OCI-LY1 (cell line): ENCODE measurements around the gene STUM.
A peak's percentile ranks its signal among the peaks of the same experiment; 100 is the strongest.

Experiments
- H2AFZ ChIP-seq: fragments of 200-600 bp; sonication (generic), shearing (Covaris generic); 2 replicates; pipeline ENCODE4 v1.6.0; 2014; ENCODE audit warnings: antibody characterized with exemption, mild to moderate bottlenecking, low read length
- H3F3A ChIP-seq: fragments of 200-600 bp; sonication (generic), shearing (Covaris generic); 2 replicates; pipeline ENCODE4 v1.6.0; 2014; ENCODE audit warnings: mild to moderate bottlenecking, antibody characterized with exemption, low read length, moderate library complexity; ENCODE audit not compliant: insufficient read depth
- H3K27ac ChIP-seq: fragments of 200-600 bp; sonication (generic); 2 replicates; pipeline ENCODE4 v1.5.1; 2014; ENCODE audit warnings: low read length, mixed run types, mild to moderate bottlenecking, low read depth; ENCODE audit not compliant: poor library complexity, severe bottlenecking
- H3K27me3 ChIP-seq: fragments of 200-600 bp; sonication (generic); 2 replicates; pipeline ENCODE4 v1.6.0; 2014; ENCODE audit warnings: antibody characterized with exemption, mild to moderate bottlenecking, low read length, moderate library complexity; ENCODE audit not compliant: insufficient read depth
- H3K36me3 ChIP-seq: fragments of 200-600 bp; sonication (generic); 2 replicates; pipeline ENCODE4 v1.6.1; 2014; ENCODE audit warnings: mild to moderate bottlenecking, antibody characterized with exemption, low read length, moderate library complexity, mixed read lengths; ENCODE audit not compliant: insufficient read depth
- H3K4me1 ChIP-seq: fragments of 200-600 bp; sonication (generic); 2 replicates; pipeline ENCODE4 v1.5.1; 2014; ENCODE audit warnings: mild to moderate bottlenecking, low read length, moderate library complexity; ENCODE audit not compliant: insufficient read depth, severe bottlenecking
- H3K4me2 ChIP-seq: fragments of 200-600 bp; sonication (generic), shearing (Covaris generic); 2 replicates; pipeline ENCODE4 v1.6.1; 2014; ENCODE audit warnings: low read length
- H3K4me3 ChIP-seq: fragments of 200-600 bp; sonication (generic); 2 replicates; pipeline ENCODE4 v1.5.1; 2014; ENCODE audit warnings: low read length, low read depth, mild to moderate bottlenecking, mixed read lengths; ENCODE audit not compliant: poor library complexity, severe bottlenecking
- H3K79me2 ChIP-seq: fragments of 200-600 bp; shearing (Covaris generic); 2 replicates; pipeline ENCODE4 v1.6.1; 2016; ENCODE audit warnings: mixed run types, low read length, mixed read lengths; ENCODE audit not compliant: insufficient read depth
- H3K9ac ChIP-seq: fragments of 200-600 bp; sonication (generic), shearing (Covaris generic); 2 replicates; pipeline ENCODE4 v1.6.1; 2014; ENCODE audit warnings: mild to moderate bottlenecking, low read length, mixed read lengths
- H3K9me2 ChIP-seq: fragments of 200-600 bp; sonication (generic), shearing (Covaris generic); 2 replicates; pipeline ENCODE4 v1.6.1; 2014; ENCODE audit warnings: low read depth, mild to moderate bottlenecking, low read length, mixed read lengths
- H3K9me3 ChIP-seq: fragments of 200-600 bp; shearing (Covaris generic); 2 replicates; pipeline ENCODE4 v1.6.1; 2014; ENCODE audit warnings: low read length, mixed read lengths
- H4K20me1 ChIP-seq: fragments of 200-600 bp; sonication (generic), shearing (Covaris generic); 2 replicates; pipeline ENCODE4 v1.6.0; 2016; ENCODE audit warnings: mild to moderate bottlenecking, low read length; ENCODE audit not compliant: insufficient read depth
- EZH2 ChIP-seq: fragments of 200-600 bp; sonication (generic), shearing (Covaris generic); IDR thresholded peaks from 2 replicates; pipeline ENCODE4 v1.8.0; 2017; ENCODE audit warnings: borderline replicate concordance, mixed run types, mild to moderate bottlenecking, antibody characterized with exemption, low read length, moderate library complexity, mixed read lengths
- TF ChIP-seq, protein P1 (sequence below): fragments of 200-600 bp; sonication (generic), shearing (Covaris generic); IDR thresholded peaks from 2 replicates; pipeline ENCODE4 v1.5.1; 2017; ENCODE audit warnings: mild to moderate bottlenecking, antibody characterized with exemption, low read length, moderate library complexity, mixed read lengths

Gene STUM

DNA sequence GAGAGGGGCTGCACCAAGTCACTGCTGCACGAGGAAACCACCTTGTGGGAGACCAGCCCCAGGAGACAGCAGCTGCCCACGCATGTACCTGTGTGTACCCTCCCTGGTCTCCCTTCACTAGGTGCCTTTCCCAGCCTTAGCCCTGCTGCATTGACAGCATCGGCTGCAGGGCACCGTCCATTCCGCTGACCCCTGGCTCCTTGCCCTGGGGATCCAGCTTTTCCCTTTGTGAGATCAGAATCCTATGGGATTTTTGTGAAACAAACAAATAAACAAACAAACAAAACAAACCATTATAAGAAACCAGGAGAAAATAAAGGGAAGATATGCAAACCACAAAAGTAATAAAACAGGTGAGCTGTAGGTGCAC, 2.1 kb downstream of the STUM start:
- no peak overlapping the region for H3K4me2 ChIP-seq
- H2AFZ ChIP-seq: no peak overlapping the region
- no peak overlapping the region for H3K4me3 ChIP-seq
- no peaks in the 10 kb centered on the region for H4K20me1 ChIP-seq
- no peaks in the 10 kb centered on the region for H3F3A ChIP-seq
- H3K4me1 ChIP-seq: peaks cover 16% of the 10 kb centered on the region
- no peak overlapping the region for H3K27ac ChIP-seq
- H3K9ac ChIP-seq: no peak overlapping the region
- TF ChIP-seq EZH2: no peak
- TF ChIP-seq, protein P1, sequence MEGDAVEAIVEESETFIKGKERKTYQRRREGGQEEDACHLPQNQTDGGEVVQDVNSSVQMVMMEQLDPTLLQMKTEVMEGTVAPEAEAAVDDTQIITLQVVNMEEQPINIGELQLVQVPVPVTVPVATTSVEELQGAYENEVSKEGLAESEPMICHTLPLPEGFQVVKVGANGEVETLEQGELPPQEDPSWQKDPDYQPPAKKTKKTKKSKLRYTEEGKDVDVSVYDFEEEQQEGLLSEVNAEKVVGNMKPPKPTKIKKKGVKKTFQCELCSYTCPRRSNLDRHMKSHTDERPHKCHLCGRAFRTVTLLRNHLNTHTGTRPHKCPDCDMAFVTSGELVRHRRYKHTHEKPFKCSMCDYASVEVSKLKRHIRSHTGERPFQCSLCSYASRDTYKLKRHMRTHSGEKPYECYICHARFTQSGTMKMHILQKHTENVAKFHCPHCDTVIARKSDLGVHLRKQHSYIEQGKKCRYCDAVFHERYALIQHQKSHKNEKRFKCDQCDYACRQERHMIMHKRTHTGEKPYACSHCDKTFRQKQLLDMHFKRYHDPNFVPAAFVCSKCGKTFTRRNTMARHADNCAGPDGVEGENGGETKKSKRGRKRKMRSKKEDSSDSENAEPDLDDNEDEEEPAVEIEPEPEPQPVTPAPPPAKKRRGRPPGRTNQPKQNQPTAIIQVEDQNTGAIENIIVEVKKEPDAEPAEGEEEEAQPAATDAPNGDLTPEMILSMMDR: peak; percentile 0; the same call in 1 of the 2 replicates
- H3K9me3 ChIP-seq: no peaks in the 10 kb centered on the region
- no peaks in the 10 kb centered on the region for H3K36me3 ChIP-seq
- H3K79me2 ChIP-seq: no peaks in the 10 kb centered on the region
- H3K9me2 ChIP-seq: no peaks in the 10 kb centered on the region
- peaks cover 6% of the 10 kb centered on the region; the same call in 1 of the 2 replicates for H3K27me3 ChIP-seq

DNA sequence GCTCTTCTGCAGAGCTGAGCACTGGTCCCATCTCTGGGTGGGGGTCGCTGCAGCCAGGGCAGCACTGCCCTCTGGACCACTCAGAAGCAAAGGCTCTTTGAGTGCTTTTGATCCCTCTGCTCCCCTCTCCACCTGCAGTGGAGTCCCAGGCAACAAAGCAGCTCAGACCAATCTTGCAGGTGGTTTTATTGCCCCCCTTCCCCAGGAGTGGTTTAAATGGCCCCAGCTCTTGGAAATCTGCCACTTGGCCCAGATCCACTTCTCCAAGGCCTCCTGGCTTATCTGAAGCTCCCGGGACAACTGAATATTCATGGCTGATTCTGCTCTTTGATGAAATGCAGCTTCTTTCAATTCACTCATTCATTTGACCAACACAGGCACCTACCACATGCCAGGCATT, 2.7 kb downstream of the STUM start:
- no peaks in the 10 kb centered on the region for H3K79me2 ChIP-seq
- H3K36me3 ChIP-seq: no peaks in the 10 kb centered on the region
- no peak overlapping the region for H2AFZ ChIP-seq
- H3K9ac ChIP-seq: no peak overlapping the region
- no peaks in the 10 kb centered on the region for H3K9me3 ChIP-seq
- peaks cover 6% of the 10 kb centered on the region; the same call in 1 of the 2 replicates for H3K27me3 ChIP-seq
- no peaks in the 10 kb centered on the region for H3K9me2 ChIP-seq
- no peak overlapping the region for H3K4me2 ChIP-seq
- H3F3A ChIP-seq: no peaks in the 10 kb centered on the region
- no peaks in the 10 kb centered on the region for H4K20me1 ChIP-seq
- no peak for TF ChIP-seq EZH2
- TF ChIP-seq, protein P1: no peak
- no peak overlapping the region for H3K27ac ChIP-seq
- no peak overlapping the region for H3K4me3 ChIP-seq
- peaks cover 16% of the 10 kb centered on the region for H3K4me1 ChIP-seq

DNA sequence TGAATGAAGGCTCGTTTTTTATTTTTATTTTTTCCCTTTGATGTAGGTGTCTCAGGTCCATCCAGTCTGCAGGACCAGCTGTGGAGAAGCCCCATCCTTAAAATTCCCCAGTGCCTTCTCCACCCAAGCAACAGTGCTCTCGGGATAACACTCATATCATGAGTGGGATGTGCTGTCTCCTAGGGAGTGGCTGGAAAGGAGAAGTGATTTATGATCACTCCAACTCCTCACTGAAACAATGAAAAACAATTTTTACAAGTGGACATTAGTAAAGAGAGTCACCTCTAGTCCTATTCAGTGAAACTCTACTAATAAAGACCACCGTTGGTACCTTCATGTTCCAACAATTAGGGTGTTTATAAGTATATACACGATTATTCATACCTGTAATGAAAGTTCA, 3.5 kb downstream of the STUM start:
- peaks cover 6% of the 10 kb centered on the region; the same call in 1 of the 2 replicates for H3K27me3 ChIP-seq

More for the DNA sequence above, 3.5 kb downstream of the STUM start:
- no peak overlapping the region for H2AFZ ChIP-seq
- H3K4me3 ChIP-seq: no peak overlapping the region
- no peak overlapping the region for H3K27ac ChIP-seq
- H3K36me3 ChIP-seq: no peaks in the 10 kb centered on the region
- H3K79me2 ChIP-seq: no peaks in the 10 kb centered on the region
- H3K4me2 ChIP-seq: no peak overlapping the region
- H3K9me2 ChIP-seq: no peaks in the 10 kb centered on the region
- H3F3A ChIP-seq: no peaks in the 10 kb centered on the region
- H3K9ac ChIP-seq: no peak overlapping the region
- H4K20me1 ChIP-seq: no peaks in the 10 kb centered on the region
- H3K4me1 ChIP-seq: peaks cover 16% of the 10 kb centered on the region
- H3K9me3 ChIP-seq: no peaks in the 10 kb centered on the region
- TF ChIP-seq, protein P1: no peak
- no peak for TF ChIP-seq EZH2
